AG09319 (cell line): ENCODE data around the gene RPS6KA6.

Experiments used
- DNase-seq: peaks from one replicate; pipeline ENCODE4 v3.0.0-alpha.2; 2010; ENCODE audit warnings: low read depth; ENCODE audit errors: extremely low read depth
- CTCF ChIP-seq: IDR thresholded peaks from 2 replicates; pipeline ENCODE4 v1.5.1; 2011; ENCODE audit warnings: low read depth, mild to moderate bottlenecking, inconsistent platforms, low read length, moderate library complexity

The RPS6KA6 gene

DNA sequence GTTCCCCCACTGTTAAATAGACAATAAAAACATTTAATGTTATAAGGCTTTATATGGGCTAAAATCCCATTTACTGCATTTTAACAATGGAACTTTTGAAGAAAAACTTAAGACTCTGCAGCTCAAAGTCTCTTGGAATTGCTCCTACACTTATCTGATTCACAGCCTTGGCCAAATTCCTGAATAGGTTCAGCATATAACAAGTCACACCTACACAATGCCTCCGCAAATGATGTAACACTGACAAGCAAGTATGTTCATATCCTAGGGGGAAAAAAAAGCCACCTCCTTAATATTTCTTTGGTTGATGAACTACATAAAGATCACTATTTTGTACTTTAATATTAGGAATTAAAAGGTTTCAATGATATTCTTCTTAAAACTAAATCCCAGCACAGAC, 34.5 kb downstream of the RPS6KA6 start:
- no peak for DNase-seq
- no peak for TF ChIP-seq CTCF

GRCh38 chrX:84144991-84145390, 43.0 kb downstream of the RPS6KA6 start:
- DNase-seq: no peak
- no peak for TF ChIP-seq CTCF

- no peak for DNase-seq
- no peak for TF ChIP-seq CTCF
These were observed 43.7 kb downstream of the RPS6KA6 start for GRCh38 chrX:84144281-84144680.

- DNase-seq: no peak
- no peak for TF ChIP-seq CTCF
These were observed 55.0 kb downstream of the RPS6KA6 start for GRCh38 chrX:84133023-84133422.

DNA sequence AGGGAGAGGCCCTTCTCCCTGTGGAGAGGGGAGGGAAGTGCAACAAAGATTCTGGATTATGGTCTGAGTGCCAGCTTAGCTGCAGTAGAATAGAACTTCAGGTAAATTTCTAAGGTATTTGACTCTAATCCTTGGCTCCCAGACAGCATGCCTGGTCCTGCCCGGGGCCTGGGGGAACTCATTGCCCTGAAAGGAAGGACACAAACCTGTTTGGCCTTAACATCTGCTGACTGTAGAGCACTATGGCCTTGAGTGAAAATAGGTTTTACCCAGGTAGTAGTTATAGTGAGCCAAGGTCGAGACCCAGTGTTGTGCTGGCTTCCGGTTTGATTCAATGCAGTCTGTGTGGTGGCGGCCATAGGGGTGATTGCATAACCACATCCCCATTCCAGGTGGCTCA, 64.4 kb downstream of the RPS6KA6 start:
- TF ChIP-seq CTCF: no peak
- DNase-seq: no peak

DNA sequence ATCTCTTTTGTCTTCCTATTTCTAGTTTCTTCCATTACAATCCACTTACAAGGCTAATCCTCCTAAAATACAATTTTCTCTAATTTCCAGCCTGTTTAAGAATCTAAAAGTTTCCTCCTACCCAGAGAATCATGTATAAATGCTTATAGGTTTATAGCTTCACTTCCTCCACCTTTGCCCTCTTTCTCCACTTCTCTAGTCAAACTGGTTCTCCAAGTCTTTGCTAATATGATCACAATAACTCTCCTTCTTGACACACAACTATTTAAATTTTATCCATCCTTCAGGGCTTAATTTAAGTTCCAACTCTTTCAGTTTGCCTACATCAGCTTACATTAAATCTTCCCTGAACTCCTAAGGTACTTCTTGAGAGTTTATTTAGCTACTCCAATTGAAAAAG, 69.2 kb downstream of the RPS6KA6 start:
- TF ChIP-seq CTCF: no peak
- no peak for DNase-seq

DNA sequence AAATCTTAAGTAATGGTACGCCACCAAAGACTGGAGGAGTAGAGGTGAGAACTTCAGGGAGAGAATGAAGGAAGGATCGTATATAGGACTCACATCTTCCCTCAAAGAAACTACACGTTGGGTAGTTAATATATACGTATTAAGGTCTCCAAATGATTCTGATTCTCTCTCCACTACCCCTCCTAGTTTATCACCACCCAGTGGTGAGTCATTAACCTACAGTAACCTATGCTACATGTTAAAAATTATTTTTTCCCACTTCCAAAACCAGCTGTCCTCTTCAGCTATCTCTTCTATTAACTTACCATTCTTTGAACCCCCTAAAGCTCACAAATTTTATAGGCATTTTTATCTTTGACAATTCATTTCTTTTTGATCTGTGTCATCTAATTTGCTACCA, 69.7 kb downstream of the RPS6KA6 start:
- no peak for TF ChIP-seq CTCF
- DNase-seq: no peak

- DNase-seq: no peak
- no peak for TF ChIP-seq CTCF
These were observed 79.4 kb downstream of the RPS6KA6 start for GRCh38 chrX:84108584-84108983.
